Measurements from ENCODE around the gene SH3TC1. TPM values are rescaled to one million over a fixed set of nuclear protein-coding genes. Genes with fewer than 3 reads are reported as not detected.

Gene SH3TC1
- total RNA-seq, 1 experiment from 2014 or later: 7.8 TPM

GRCh38 chr4:8275548-8275910 lies 76.4 kb downstream of the SH3TC1 start:
- Mint-ChIP-seq H3K27ac (ENCODE audit: unreplicated experiment) (no peak overlapping the region), H3K4me3 (ENCODE audit: low read depth, unreplicated experiment) (no peak overlapping the region), H3K4me1 (ENCODE audit: low read depth, unreplicated experiment) (no peaks in the 10 kb centered on the region), H3K9me3 (ENCODE audit: low read depth, unreplicated experiment) (no peaks in the 10 kb centered on the region), H3K27me3 (ENCODE audit: unreplicated experiment) (peaks cover 69% of the 10 kb centered on the region), H3K36me3 (ENCODE audit: insufficient read depth, unreplicated experiment) (no peaks in the 10 kb centered on the region)
- BruUV-seq (replicated peaks): no TSS peak
- CTCF ChIA-PET: no interaction called here
- no peak for TF ChIP-seq CTCF (IDR thresholded peaks at IDR 0.05; ENCODE audit: unreplicated experiment)
- DNase-seq: no peak
- intact Hi-C loops (cut with micrococcal nuclease; ENCODE audit: unreplicated experiment): no loop called here

- BruUV-seq (replicated peaks): no TSS peak
- no peaks in the 10 kb centered on the region for H3K9me3 Mint-ChIP-seq (ENCODE audit: low read depth, unreplicated experiment)
- H3K4me1 Mint-ChIP-seq (ENCODE audit: low read depth, unreplicated experiment): no peaks in the 10 kb centered on the region
- peaks cover 58% of the 10 kb centered on the region for H3K27me3 Mint-ChIP-seq (ENCODE audit: unreplicated experiment)
- CTCF ChIA-PET: interaction anchor here (1.0 kb wide), 1 partner anchor 34 kb away, joined by 3 read pairs; no protein-coding TSS in a partner anchor
- intact Hi-C loops (cut with micrococcal nuclease; ENCODE audit: unreplicated experiment): no loop called here
- H3K36me3 Mint-ChIP-seq (ENCODE audit: insufficient read depth, unreplicated experiment): no peaks in the 10 kb centered on the region
- DNase-seq: no peak
- no peak for TF ChIP-seq CTCF (IDR thresholded peaks at IDR 0.05; ENCODE audit: unreplicated experiment)
- H3K27ac Mint-ChIP-seq (ENCODE audit: unreplicated experiment): no peak overlapping the region
- no peak overlapping the region for H3K4me3 Mint-ChIP-seq (ENCODE audit: low read depth, unreplicated experiment)
Measured at GRCh38 chr4:8276358-8277240, 77.5 kb downstream of the SH3TC1 start.

- H3K27me3 Mint-ChIP-seq (ENCODE audit: unreplicated experiment): peaks cover 52% of the 10 kb centered on the region
- H3K9me3 Mint-ChIP-seq (ENCODE audit: low read depth, unreplicated experiment): no peaks in the 10 kb centered on the region
- no TSS peak for BruUV-seq (replicated peaks)
- CTCF ChIA-PET: no interaction called here
- no peak for TF ChIP-seq CTCF (IDR thresholded peaks at IDR 0.05; ENCODE audit: unreplicated experiment)
- DNase-seq: no peak
- no peaks in the 10 kb centered on the region for H3K4me1 Mint-ChIP-seq (ENCODE audit: low read depth, unreplicated experiment)
- no peak overlapping the region for H3K4me3 Mint-ChIP-seq (ENCODE audit: low read depth, unreplicated experiment)
- no peak overlapping the region for H3K27ac Mint-ChIP-seq (ENCODE audit: unreplicated experiment)
- intact Hi-C loops (cut with micrococcal nuclease; ENCODE audit: unreplicated experiment): no loop called here
- no peaks in the 10 kb centered on the region for H3K36me3 Mint-ChIP-seq (ENCODE audit: insufficient read depth, unreplicated experiment)
Measured at GRCh38 chr4:8277356-8278008, 78.4 kb downstream of the SH3TC1 start.

GRCh38 chr4:8278009-8278395 lies 78.9 kb downstream of the SH3TC1 start:
- CTCF ChIA-PET: no interaction called here
- Mint-ChIP-seq H3K36me3 (ENCODE audit: insufficient read depth, unreplicated experiment) (no peaks in the 10 kb centered on the region), H3K27ac (ENCODE audit: unreplicated experiment) (no peak overlapping the region), H3K4me1 (ENCODE audit: low read depth, unreplicated experiment) (no peaks in the 10 kb centered on the region), H3K27me3 (ENCODE audit: unreplicated experiment) (peaks cover 54% of the 10 kb centered on the region), H3K4me3 (ENCODE audit: low read depth, unreplicated experiment) (no peak overlapping the region), H3K9me3 (ENCODE audit: low read depth, unreplicated experiment) (no peaks in the 10 kb centered on the region)
- intact Hi-C loops (cut with micrococcal nuclease; ENCODE audit: unreplicated experiment): no loop called here
- no peak for TF ChIP-seq CTCF (IDR thresholded peaks at IDR 0.05; ENCODE audit: unreplicated experiment)
- no TSS peak for BruUV-seq (replicated peaks)
- no peak for DNase-seq

All from Calu3 (cell line).